ENCODE measurements around the gene YEATS2. TPM values are rescaled to one million over a fixed set of nuclear protein-coding genes. Genes with fewer than 3 reads are reported as not detected.
A peak's percentile ranks its signal among the peaks of the same experiment; 100 is the strongest.

YEATS2 gene
- total RNA-seq, 1 experiment from 2014 or later, result 38.6 TPM

DNA sequence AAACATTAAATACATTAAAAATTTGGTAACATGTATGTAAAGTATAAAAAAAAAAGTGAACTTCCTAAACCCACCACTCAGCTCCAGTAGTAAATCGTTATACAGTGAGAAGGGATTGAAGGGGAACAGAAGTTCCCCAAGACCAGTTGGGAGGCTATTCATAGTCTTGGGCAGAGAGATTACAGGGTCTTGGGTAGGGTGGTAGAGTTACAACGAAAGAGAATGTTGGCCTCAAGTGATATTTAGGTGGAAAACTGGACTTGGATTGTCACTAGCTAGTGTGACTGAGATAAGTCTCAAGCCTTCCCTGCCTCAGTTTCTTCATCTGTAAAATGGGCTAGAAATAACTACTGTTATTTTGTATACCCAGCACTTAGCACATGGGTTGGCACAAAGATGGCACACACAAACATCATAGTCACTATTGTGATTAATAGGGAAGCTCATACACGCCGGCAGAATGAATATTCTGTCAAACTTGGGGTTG, 431 bp upstream of the YEATS2 start:
- Histone ChIP-seq H3K9me2 (ENCODE audit: insufficient read depth) (no peaks in the 10 kb centered on the region), H4K20me1 (ENCODE audit: insufficient read depth) (peaks cover 9% of the 10 kb centered on the region; the same call in 1 of the 2 replicates), H3K27ac (ENCODE audit: low read depth, low read length) (no peak overlapping the region), H3K4me1 (ENCODE audit: control insufficient read depth in 1 of 2, insufficient read depth in 2 of 2, low read length in 2 of 2) (peaks cover 0 to 18% of the 10 kb centered on the region in 2 experiments; a peak in 3 of 4 replicates), H3K4me2 (ENCODE audit: low read length) (peak overlapping the region; percentile 81), H3K4me3 (replicated peaks in 1 of 2; ENCODE audit: low read depth in 1 of 2, low read length in 2 of 2) (peak overlapping the region; percentile 41 to 99), H3K9me3 (ENCODE audit: control insufficient read depth in 1 of 2, insufficient read depth in 1 of 2, low read depth in 1 of 2, low read length in 2 of 2) (no peaks in the 10 kb centered on the region), H3K9ac (ENCODE audit: low read length) (peak overlapping the region; percentile 36; the same call in 1 of the 2 replicates), H3K36me3 (ENCODE audit: control insufficient read depth in 1 of 2, insufficient read depth in 2 of 2, low read length in 2 of 2) (peaks cover 0 to 2% of the 10 kb centered on the region in 2 experiments; a peak in 1 of 4 replicates), H2AFZ (ENCODE audit: low read depth, low read length, poor library complexity, severe bottlenecking) (peak overlapping the region; percentile 81), H3K79me2 (ENCODE audit: insufficient read depth, low read length) (peaks cover 44% of the 10 kb centered on the region), H3K27me3 (ENCODE audit: insufficient read depth, low read length) (no peaks in the 10 kb centered on the region)
- DNase-seq (ENCODE audit: low read depth, low spot score) (no peak), ATAC-seq (0 out of 2 replicates have a peak, but pooled peaks have one; percentile 1)
- no peak; the same call in 1 of the 2 replicates for TF ChIP-seq SIN3A (IDR thresholded peaks at IDR 0.05; ENCODE audit: low read depth)
- TF ChIP-seq ZFX (IDR thresholded peaks at IDR 0.05), result no peak
- TF ChIP-seq SRF (IDR thresholded peaks at IDR 0.05; ENCODE audit: low read depth), result no peak
- TF ChIP-seq JUND (IDR thresholded peaks at IDR 0.05), result no peak
- no peak for TF ChIP-seq EZH2phosphoT487 (IDR thresholded peaks at IDR 0.05; ENCODE audit: borderline replicate concordance)
- no peak for TF ChIP-seq EZH2 (IDR thresholded peaks at IDR 0.05)
- no peak for TF ChIP-seq RAD21 (IDR thresholded peaks at IDR 0.05; ENCODE audit: low read depth)
- no peak for TF ChIP-seq ELF1 (IDR thresholded peaks at IDR 0.05; ENCODE audit: borderline replicate concordance, low read depth)
- no peak for TF ChIP-seq EGR1 (IDR thresholded peaks at IDR 0.05; ENCODE audit: low read depth)
- TF ChIP-seq, protein P1, sequence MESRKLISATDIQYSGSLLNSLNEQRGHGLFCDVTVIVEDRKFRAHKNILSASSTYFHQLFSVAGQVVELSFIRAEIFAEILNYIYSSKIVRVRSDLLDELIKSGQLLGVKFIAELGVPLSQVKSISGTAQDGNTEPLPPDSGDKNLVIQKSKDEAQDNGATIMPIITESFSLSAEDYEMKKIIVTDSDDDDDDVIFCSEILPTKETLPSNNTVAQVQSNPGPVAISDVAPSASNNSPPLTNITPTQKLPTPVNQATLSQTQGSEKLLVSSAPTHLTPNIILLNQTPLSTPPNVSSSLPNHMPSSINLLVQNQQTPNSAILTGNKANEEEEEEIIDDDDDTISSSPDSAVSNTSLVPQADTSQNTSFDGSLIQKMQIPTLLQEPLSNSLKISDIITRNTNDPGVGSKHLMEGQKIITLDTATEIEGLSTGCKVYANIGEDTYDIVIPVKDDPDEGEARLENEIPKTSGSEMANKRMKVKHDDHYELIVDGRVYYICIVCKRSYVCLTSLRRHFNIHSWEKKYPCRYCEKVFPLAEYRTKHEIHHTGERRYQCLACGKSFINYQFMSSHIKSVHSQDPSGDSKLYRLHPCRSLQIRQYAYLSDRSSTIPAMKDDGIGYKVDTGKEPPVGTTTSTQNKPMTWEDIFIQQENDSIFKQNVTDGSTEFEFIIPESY (IDR thresholded peaks at IDR 0.05; ENCODE audit: extremely low read depth, insufficient replicate concordance, low read length), result no peak
- TF ChIP-seq, protein P2, sequence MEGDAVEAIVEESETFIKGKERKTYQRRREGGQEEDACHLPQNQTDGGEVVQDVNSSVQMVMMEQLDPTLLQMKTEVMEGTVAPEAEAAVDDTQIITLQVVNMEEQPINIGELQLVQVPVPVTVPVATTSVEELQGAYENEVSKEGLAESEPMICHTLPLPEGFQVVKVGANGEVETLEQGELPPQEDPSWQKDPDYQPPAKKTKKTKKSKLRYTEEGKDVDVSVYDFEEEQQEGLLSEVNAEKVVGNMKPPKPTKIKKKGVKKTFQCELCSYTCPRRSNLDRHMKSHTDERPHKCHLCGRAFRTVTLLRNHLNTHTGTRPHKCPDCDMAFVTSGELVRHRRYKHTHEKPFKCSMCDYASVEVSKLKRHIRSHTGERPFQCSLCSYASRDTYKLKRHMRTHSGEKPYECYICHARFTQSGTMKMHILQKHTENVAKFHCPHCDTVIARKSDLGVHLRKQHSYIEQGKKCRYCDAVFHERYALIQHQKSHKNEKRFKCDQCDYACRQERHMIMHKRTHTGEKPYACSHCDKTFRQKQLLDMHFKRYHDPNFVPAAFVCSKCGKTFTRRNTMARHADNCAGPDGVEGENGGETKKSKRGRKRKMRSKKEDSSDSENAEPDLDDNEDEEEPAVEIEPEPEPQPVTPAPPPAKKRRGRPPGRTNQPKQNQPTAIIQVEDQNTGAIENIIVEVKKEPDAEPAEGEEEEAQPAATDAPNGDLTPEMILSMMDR (IDR thresholded peaks at IDR 0.05 in 2 of 3, conservative IDR thresholded peaks at IDR 0.05 in 1 of 3; ENCODE audit: borderline replicate concordance in 1 of 3, insufficient read depth in 1 of 3, low read depth in 2 of 3, low read length in 2 of 3), result no peak
- TF ChIP-seq, protein P3, sequence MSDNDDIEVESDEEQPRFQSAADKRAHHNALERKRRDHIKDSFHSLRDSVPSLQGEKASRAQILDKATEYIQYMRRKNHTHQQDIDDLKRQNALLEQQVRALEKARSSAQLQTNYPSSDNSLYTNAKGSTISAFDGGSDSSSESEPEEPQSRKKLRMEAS (IDR thresholded peaks at IDR 0.05), result no peak; the same call in 1 of the 2 replicates
- TF ChIP-seq SP1 (IDR thresholded peaks at IDR 0.05; ENCODE audit: low read depth), result no peak
- TF ChIP-seq, protein P4, sequence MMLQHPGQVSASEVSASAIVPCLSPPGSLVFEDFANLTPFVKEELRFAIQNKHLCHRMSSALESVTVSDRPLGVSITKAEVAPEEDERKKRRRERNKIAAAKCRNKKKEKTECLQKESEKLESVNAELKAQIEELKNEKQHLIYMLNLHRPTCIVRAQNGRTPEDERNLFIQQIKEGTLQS (IDR thresholded peaks at IDR 0.05), result no peak
- TF ChIP-seq POLR2AphosphoS5 (IDR thresholded peaks at IDR 0.05; ENCODE audit: low read depth, low read length), result no peak
- no peak for TF ChIP-seq CBX3 (IDR thresholded peaks at IDR 0.05; ENCODE audit: low read depth)
- ChIA-PET RAD21 (ENCODE audit: low non-redundant PET in 1 of 2, low total read pairs in 2 of 2, uncharacterized antibody in 2 of 2, unreplicated experiment in 2 of 2) (no interaction called here), CTCF (no interaction called here), POLR2A (interaction anchor here (0.6 to 1.2 kb wide), 4 partner anchors 18 to 1998 kb away, joined by 3 to 5 read pairs (median 3); no protein-coding TSS in a partner anchor)
- TSS peak; percentile 97 for BruUV-seq (replicated peaks)
- intact Hi-C loops (cut with micrococcal nuclease), result no loop called here

Measured in HCT116 (cell line).